Activated T-cell treated with anti-CD3 and anti-CD28 coated beads for 1 hour (primary cell): ENCODE data around the gene HDAC4.
"Not testable (repeated sequence)": the region's sequence is repeated elsewhere in the genome, so short reads cannot be mapped to it uniquely, and the experiment has no call there.

Experiments
- DNase-seq: peaks from one replicate; pipeline ENCODE4 v3.0.0-alpha.2; 2020; ENCODE audit warnings: low read depth

Gene HDAC4

DNA sequence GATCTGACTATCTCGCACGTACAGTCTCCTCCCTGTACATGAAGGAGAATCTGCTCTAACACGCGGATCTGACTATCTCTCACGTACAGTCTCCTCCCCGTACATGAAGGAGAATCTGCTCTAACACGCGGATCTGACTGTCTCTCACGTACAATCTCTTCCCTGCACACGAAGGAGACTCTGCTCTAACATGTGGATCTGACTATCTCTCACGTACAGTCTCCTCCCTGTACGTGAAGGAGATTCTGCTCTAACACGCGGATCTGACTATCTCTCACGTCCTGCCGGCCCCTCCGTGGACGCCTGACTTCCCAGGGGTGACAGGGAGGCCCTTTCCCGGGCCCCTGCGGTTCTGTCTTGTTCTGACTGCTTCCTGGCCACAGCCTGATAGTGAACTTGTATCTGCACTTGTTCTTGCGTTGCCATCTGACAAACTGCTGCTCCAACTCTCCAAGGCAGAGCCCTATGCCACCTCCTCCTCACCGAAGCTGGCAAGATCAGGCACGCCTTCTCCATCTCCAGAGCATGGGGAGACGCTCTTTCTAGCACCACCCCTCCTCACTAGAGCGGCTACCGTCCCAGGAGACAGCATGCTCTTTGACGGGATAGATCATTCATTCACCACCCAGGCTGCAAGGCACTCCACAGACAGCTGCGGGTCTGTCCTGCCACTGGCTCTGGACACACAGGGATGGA is 314.3 kb downstream of the HDAC4 start:
- no peak for DNase-seq

DNA sequence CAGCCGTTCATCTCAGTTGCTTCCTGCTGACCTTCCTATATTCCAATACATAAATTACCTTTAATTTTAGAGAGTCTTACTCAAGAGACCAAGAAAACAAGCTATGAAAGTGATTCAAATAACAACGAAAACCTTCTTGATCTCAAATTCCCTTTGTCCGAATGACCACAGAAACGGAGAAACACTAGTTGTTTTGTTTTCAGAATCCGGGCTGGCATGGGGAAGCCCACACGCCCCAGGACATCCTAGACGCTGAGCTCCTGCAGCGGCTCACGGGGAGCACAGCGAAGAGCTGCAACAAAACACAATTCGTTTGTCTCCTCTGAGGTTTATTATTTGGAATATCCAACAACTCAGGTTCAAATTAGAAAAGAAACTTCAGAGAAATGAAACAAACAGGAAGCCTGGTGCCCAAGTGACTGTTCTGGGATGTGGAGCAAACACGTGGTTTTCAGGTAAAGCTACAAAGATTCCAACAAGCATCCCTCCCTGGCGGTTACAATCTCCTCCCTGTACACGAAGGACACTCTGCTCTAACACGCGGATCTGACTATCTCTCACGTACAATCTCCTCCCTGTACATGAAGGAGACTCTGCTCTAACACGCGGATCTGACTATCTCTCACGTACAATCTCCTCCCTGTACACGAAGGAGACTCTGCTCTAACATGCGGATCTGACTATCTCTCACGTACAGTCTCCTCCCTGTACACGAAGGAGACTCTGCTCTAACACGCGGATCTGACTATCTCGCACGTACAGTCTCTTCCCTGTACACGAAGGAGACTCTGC is 315.4 kb downstream of the HDAC4 start:
- DNase-seq = no peak

DNA sequence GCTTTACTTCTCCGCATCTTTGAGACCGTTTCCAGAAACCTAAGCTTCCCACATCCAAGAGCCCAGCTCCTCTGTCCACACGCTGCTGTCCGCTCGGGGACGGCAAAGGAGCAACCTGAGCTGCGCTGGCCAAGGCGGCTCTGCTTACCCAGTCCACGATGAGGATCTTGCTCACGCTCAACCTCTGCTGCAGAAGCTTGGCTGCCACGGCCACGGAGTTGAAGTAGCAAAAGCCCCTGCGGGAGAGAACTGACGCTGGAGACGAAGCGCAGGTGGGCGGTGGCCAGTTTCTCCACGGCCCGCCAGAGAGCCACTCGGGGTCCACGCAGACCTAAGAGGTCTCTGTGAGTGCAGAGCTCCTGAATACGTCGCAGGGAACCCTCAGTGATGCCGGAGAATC is 316.8 kb downstream of the HDAC4 start:
- no peak for DNase-seq

DNA sequence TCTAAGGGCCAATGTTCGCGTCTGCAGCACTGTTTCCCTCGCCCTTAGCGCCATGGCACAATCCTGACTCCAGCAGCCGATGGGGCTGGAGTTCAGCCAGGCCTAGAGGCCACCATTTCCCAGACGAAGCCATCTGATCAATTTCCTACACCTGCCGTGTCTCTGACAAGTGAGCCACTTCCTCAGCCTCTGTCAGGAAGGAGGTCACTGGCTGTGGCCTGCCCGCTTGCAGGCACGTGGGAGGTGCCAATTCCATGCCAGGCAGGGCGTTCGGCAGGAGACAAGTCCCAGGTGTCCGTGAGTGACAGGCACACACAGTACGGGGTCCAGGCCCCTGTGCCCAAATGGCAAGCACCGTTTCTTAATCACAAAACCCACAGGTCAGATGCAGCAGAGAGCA is 318.4 kb downstream of the HDAC4 start:
- DNase-seq = no peak

DNA sequence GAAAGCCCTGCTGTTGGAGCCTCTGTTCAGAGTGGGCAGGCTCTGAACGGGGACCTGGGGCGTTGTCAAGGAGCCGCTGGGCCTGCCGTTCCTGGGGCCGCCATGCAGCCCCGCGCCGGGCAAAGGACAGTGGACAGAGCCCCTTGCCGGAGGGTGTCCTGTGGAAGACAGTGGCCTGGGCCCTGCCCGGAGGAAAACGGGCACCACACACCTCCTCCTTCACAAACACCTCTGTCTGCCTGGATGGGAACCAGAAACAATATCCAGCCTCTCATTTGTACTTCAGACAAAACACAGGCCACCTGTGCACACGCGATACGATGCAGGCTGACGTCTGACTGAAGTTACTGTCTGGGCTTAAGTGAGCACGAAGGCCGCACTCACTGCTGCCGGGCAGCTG is 319.2 kb downstream of the HDAC4 start:
- no peak for DNase-seq

DNA sequence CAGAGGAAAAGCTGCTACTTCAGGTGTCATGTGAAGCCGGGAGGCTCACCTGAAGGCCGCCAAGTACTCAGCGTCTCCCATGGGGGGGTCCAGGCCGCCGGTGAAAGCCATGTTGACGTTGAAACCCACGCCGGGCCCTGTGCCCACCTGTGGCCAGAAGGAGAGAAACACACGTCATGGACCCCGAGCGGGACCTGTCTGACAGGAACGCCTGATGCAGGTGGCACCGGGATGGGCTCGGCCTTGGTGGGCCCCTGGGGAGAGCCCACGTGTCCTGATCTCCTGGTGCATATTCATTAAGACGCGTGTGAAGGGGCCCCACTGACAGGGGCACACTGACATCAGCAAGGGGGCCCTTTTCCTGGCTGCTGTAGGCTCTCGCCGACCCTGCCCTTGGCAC is 319.8 kb downstream of the HDAC4 start:
- DNase-seq = no peak

DNA sequence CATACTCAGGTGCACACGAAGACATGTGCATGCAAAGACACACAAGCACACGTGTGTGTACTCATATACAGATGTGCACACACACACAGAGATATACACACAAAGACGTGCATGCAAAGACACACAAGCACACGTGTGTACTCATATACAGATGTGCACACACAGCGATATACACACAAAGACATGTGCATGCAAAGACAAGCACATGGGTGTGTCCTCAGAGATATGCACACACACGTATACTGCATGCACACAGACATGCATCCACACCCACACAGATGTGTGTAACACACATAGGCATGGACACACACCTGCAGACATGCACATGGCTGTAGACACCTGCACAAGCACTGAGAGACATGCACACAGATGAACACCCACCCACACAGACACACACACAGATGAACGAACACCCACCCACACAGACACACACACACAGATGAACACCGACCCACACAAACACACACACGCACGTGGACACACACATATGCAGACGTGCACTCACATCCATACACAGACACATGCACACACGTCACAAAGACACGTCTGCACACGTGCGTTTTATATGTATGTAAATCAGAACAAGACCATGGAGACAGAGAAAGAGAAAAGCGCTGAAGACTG is 321.0 kb downstream of the HDAC4 start:
- DNase-seq = no peak

DNA sequence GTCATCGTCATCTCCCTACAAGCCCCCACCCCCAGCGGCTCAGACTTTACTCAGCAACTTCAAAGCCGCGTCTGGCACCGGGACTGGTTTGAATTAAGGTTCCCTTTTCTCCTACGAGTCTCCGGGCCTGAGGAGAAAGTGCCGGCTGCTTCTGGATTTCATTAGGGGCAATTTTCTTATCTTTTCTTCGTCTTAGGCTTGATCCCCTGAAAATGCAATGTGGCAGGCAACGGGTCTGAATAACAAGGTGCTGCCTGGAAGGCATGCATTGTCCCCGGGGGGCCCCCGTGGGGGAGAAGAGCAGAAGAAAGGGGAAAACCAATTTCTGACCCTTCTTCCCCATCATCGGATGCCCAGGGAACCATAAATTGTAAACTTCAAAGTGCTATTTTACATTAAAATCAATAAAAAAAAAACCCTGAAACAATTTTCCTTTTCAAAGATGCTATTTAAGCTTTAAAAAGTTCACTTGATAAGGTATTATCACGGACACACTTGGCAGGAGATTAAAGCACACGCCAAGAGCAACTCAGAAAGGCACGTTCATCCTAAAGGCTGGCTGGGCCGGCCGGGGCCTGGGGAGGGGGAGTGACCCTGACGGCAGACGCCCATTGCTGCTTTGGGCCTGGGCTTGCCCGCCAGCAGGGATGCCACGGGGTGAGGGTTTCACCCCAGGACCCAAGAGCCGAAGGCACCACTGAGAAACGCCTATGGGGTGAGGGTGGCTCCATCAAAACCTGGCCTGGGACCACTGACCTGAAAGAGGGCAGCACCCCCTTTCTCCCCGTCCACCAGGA is 322.5 kb downstream of the HDAC4 start:
- DNase-seq = no peak

DNA sequence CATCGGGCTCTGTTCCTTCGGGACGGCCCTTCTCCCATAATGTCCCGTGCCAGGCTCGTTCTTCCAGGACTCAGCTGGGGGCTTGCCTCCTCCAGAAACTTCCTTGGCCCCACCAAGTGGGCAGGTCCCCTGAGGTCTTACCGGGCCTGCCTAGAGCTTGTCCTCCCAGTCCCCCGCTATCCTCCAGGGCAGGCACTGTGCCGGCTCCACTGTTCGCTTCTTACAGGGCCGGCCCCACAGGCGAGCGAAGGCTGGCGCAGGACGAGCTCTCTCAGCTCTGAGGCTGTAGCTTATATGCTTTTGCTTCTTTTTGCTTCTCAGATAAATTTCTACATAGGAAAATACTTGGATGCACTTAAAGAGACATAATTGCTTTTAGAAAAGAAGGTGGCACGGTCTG is 323.6 kb downstream of the HDAC4 start:
- no peak for DNase-seq

DNA sequence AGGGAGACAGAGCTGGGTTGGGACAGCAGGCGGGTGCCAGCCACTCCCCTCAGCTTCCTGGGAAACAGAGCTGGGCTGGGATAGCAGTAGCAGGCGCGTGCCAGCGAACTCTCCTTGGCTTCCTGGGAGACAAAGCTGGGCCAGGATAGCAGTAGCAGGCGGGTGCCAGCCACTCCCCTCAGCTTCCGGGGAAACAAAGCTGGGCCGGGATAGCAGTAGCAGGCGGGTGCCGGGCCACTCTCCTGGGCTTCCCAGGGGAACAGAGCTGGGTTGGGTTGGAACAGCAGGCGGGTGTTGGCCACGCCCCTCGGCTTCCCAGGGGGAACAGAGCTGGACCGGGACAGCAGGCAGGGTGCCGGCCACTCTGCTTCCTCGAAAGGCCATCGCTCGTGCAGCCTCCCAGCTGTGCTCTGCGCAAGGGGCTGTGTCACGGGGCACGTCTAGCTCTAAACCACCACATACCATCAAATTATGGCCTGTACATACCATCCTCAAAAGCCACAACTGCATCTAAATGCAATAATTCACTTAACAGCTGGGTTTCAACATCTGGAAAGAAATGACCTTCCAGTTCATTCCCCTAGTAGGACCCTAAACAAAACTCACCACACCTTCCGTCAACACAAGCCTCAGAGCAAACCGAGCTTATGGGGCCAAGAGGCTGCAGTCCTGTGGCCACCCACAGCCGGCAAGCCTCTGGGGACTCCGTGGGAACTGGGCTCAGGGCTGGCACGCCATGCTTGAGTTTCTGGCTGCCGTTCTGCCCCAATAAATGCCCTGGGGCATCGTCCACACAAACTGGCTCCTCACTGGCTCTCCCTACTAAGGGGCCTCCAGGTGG is 324.7 kb downstream of the HDAC4 start:
- no peak for DNase-seq

DNA sequence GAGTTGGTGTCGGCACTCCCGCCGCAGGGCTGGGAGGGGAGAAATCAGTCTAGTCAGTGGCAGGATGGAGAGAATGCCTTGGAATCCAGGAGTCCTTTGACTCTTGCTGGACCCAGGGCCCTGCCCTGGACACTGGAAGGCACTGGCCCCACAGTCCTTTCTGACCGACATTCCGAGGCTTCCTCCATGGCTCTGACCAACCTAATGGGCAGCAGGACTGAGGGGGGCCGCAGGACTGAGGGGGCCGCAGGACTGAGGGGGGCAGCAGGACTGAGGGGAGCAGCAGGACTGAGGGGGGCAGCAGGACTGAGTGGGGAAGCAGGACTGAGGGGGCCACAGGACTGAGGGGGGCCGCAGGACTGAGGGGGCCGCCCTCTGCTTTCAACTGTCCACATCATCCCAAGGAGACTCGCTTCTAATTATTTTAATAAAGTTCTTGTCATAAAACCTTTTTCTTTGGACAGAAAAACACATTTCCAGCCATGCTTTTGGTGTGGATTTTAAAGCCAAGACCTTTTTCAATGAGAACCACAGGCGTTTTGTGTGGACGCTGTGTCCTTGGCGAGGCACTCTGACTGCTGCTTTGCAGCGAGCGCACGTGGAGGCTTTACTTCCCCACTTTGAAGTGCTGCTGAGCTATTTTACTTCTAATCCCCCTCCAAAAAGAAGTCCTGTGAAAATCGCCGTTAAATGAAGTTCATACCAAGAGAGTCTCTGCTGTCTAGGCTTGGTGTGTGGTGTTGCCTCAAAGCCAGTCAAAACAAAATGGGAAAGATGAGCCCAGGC is 326.9 kb downstream of the HDAC4 start:
- no peak for DNase-seq

DNA sequence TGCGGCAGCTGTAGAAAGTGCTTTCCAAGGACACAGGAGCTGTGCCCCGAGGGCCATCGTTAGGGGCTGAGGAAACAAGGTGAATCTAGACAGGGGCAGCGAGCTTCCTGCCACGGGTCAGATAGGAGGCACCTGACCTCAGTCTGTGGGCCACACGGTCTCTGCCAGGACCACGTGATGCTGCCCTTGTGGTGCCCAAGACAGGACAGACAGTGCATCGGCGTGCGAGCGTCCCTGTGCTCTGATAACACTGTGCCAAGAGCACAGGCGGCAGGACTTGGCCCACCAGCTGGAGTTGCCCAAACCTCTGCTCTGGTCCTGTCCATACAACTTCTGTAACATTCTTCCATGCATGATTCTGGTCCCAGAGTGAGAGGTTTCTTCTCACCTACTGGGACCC is 327.6 kb downstream of the HDAC4 start:
- DNase-seq = no peak

DNA sequence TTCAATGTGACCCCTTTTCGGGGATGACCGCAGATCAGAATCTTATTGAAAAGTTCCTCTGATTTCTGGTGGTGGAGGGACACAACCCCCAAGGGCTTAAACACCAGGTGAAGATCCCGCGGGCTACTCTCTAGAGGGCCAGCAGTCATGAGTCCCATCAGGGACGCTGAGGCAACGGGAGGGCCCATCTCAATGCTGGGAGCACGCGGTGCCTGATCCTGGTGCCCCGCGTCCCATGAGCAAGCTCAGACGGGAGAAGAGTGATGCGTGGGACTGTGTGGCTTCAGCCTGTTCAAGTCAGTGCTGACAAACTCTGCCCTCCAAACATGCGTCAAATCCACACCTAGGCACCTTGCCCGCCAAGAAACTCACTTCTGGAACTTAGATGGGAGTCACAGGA is 328.0 kb downstream of the HDAC4 start:
- DNase-seq = no peak

DNA sequence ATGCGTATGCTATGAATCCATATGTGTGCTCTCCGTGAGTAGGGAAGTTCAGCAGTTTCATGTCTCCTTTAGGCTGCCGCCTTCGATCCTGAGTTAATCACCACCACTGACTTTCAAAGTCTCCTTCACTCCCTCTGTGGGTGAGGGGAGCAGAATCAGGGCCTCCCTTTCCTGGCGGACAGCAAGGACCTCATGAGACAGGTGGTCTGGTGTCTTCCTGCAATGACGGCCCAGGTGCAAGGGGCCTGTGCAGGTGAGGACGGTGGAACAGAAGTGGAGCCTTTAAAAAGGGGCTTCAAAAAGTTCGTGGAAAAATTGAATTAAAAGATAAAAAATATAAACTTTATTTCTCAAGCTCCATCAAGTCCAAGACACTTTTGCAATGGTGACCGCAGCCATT is 330.4 kb downstream of the HDAC4 start:
- no peak for DNase-seq

DNA sequence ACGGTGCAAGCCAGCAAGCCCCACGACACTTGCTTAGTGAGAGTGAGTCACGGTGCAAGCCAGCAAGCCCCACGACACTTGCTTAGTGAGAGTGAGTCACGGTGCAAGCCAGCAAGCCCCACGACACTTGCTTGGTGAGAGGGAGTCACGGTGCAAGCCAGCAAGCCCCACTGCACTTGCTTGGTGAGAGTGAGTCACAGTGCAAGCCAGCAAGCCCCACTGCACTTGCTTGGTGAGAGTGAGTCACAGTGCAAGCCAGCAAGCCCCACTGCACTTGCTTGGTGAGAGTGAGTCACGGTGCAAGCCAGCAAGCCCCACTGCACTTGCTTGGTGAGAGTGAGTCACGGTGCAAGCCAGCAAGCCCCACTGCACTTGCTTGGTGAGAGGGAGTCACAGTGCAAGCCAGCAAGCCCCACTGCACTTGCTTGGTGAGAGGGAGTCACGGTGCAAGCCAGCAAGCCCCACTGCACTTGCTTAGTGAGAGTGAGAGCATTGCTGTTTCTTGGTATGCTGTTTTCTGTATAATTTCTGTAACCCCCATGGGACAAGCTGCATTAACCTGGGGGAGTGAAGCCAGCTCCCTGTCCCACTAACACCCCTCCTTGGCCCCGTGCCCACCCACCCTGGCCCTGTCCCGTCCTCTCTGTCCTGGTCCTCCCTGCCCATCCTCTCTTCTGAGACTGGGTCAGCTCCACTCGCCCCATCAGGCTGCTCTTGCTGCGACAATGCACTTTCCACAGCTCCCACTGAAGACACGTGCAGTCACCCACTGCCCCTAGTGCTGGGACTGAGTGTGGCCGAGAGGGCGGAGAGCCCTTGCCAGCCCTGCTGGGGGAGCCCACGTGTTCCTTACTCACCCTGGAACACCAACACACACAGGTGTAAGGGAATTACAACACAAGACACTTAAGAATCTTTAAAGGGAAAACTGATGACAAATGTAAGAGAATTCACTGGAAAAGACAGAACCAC is 331.2 kb downstream of the HDAC4 start:
- DNase-seq = not testable (repeated sequence)

DNA sequence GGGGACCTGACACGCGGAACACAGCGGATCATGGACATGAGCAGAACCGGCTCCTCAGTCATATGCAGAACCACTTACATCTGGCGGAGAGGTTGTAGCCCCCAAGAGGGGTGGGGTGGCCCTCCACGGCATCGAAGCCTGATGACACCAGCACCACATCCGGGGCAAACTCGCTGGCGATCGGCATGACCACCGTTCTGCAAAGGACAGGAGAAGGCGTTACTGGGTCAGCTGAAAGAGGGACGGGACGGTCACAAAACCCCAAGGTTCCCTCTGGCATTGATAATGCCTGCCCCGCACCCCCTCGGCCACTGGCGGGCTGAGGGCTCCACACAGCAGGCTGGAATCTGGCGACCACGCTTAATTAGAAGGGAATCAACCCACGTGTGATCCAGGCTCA is 332.4 kb downstream of the HDAC4 start:
- DNase-seq = no peak

DNA sequence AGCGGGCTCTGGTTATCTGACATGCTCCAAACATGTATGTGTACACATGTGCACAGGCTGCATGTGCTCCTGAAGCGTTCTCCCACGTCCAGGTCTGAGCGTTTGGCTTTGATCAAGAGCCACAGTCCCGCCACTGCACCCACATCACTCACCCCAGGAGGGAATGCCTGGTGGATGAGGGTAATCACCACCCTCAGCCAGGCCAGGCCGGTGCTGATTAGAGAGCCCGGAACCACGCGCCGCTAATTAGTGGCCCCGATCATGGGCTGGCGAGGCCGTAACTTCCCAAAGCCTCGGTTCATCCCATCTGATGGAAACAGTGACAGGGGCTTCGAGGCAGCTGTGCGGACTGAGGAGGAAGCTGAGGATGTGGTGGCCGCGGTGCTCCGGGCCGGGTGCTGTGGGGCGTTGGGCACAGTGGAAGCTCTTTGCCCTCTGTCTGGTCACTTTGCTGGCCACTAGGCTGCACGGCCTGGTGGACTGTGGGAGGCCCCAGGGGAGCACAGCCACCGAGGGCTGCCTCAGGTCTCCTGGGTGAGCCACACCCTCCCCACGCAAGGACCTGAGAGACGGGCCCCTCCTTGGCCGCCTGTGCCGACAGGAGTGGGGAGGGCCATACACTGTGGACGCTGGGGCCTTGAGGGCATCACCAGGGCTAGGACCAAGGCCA is 333.5 kb downstream of the HDAC4 start:
- no peak for DNase-seq

DNA sequence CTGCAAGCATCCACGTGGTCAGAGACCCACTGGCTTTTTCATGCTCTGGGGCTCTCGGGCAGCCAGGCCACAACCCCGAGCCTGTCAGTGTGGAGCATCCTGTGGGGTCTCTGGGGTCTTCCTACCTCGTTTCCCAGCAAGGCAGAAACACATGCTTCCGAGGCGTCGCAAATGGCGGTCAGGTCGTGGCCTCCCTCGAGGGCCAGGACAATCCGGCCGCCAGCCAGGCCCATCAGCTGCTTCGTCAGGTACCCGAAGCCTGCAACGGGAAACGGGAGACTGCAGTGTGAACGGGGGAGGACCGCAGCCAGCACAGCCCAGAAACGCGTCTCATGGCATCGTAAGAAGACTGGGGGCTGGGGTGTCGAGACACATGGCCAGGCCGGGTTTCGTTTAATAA is 334.2 kb downstream of the HDAC4 start:
- DNase-seq = no peak

DNA sequence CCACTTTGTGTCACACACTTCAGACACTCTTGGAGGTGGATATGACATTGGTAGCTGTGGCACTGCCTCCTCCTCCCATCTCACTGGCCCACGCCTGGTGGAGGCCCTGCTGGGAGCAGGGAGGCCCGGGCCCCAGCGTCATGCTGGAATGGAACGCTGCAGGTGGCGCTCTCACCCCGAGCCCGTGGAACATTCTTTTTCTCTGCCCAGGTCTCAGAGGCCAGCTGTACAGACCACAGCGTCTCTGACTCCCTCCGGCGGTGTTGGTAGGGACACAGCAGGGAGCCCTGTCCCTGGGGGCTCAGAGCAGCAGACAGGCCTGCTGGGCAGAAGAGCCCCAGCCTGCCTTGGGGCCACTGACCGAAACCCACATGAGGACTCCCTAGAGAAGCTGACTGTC is 334.9 kb downstream of the HDAC4 start:
- DNase-seq = no peak
